Psoas muscle (tissue), 8 donors: ENCODE data around the gene SPSB2. TPM values are rescaled to one million over a fixed set of nuclear protein-coding genes. Genes with fewer than 3 reads are reported as not detected.
"Not testable (repeated sequence)": the region's sequence is repeated elsewhere in the genome, so short reads cannot be mapped to it uniquely, and the experiment has no call there.

Experiments
- ATAC-seq, 4 donors: fragments of 200-7000 bp; cut with Tn5 transposase; one replicate each; pipeline ENCODE4 v1.9.1; 2020; ENCODE audit warnings: moderate library complexity in 3 of 4, mild to moderate bottlenecking in 2 of 4
- DNase-seq, 2 donors: peaks; one replicate each; pipeline ENCODE4 v3.0.0-alpha.2; 2020
- H3K27ac ChIP-seq: fragments of 200-600 bp; one replicate; pipeline ENCODE4 v1.8.0; 2022
- H3K27me3 ChIP-seq, 3 donors: fragments of 200-600 bp in 1 of 3; one replicate each; pipeline versions ENCODE4 v1.6.1 to v1.8.0; 2013 to 2022; ENCODE audit warnings: low read length in 2 of 3, mild to moderate bottlenecking in 2 of 3, moderate library complexity in 1 of 3; ENCODE audit not compliant: insufficient read depth in 3 of 3
- H3K36me3 ChIP-seq, 2 donors: fragments of 200-600 bp in 1 of 2; one replicate each; pipeline versions ENCODE4 v1.6.1 to v1.8.0; 2013 to 2022; ENCODE audit warnings: low read depth in 1 of 2, mild to moderate bottlenecking in 1 of 2, moderate library complexity in 1 of 2; ENCODE audit not compliant: insufficient read depth in 1 of 2
- H3K4me1 ChIP-seq: fragments of 200-600 bp; one replicate; pipeline ENCODE4 v1.8.0; 2022
- H3K4me3 ChIP-seq: fragments of 200-600 bp; one replicate; pipeline ENCODE4 v1.8.0; 2022; ENCODE audit warnings: mild to moderate bottlenecking
- H3K9me3 ChIP-seq: fragments of 200-600 bp; one replicate; pipeline ENCODE4 v1.8.0; 2022
- WGBS, 3 donors: extraction: QIAGEN DNeasy Blood & Tissue Kit; methylation state at CpG; one replicate each; pipeline versions ENCODE4 v1.1.6 to v1.1.7; 2013; 5-methylcytosine and 5-hydroxymethylcytosine counted together
- intact Hi-C, 2 donors: fragments of 100-400 bp; cut with DNase I; formaldehyde crosslinking; loops; one replicate each; pipeline versions ENCODE4 v1.11.0 to v1.14.2; 2022
- polyA plus RNA-seq, 3 donors: library from polyadenylated mRNA; stranded (reverse); fragments of 200-250 nt; gene quantifications; one replicate each; pipeline ENCODE4 v1.2.3, GENCODE V29; 2013
- total RNA-seq, 4 donors: library from RNA; stranded (reverse); fragmentation: NEBNext Ultra II Directional in 2 of 4; extraction: Animal tissue kit (Norgen Biotek cat#: 25700) in 2 of 4; gene quantifications; one replicate each; pipeline versions ENCODE4 v1.2.1 to v1.2.4, GENCODE V29; 2021 to 2023
- TF ChIP-seq, protein P1 (sequence below): fragments of 200-600 bp; IDR thresholded peaks from one replicate; pipeline ENCODE4 v1.8.0; 2022; ENCODE audit warnings: antibody characterized with exemption
- donor health status: healthy with polysubstance abuse.
- donor health status: DM: no; HTN: no; CAD: no; lungs with moderate emphysema.
- donor health status: Bipolar disorder and iron deficiency.
- donor health status: healthy.
- donor health status: DM: yes; HTN: yes; CAD: no.
- donor health status: DM: no; HTN: no; CAD: no.
- donor health status: DM: no; HTN: no; CAD: no.
- donor health status: DM: yes; HTN: yes; CAD: no.

SPSB2 gene
- total and polyA plus RNA-seq, 7 donors, result 2.4 to 10.2 (median 4.3) TPM

GRCh38 chr12:6866163-6866919, 6.8 kb downstream of the SPSB2 start:
- Histone ChIP-seq H3K36me3 (peaks cover 7 to 77% of the 10 kb centered on the region in 2 donors), H3K4me1 (peaks cover 26% of the 10 kb centered on the region), H3K27ac (peak overlapping the region; percentile 97), H3K9me3 (no peaks in the 10 kb centered on the region), H3K27me3 (no peaks in the 10 kb centered on the region), H3K4me3 (peak overlapping the region; percentile 94)
- 71 to 73% (median 72%) methylated on average over 18 to 19 of the region's 19 CpGs for WGBS, 3 donors
- intact Hi-C loops, result loop anchor here in 1 of 2 donors (5.0 to 10.0 kb wide), 2 partner anchors 71 to 248 kb away; no protein-coding TSS in a partner anchor
- ATAC-seq, result no peak
- no peak for DNase-seq
- TF ChIP-seq, protein P1, sequence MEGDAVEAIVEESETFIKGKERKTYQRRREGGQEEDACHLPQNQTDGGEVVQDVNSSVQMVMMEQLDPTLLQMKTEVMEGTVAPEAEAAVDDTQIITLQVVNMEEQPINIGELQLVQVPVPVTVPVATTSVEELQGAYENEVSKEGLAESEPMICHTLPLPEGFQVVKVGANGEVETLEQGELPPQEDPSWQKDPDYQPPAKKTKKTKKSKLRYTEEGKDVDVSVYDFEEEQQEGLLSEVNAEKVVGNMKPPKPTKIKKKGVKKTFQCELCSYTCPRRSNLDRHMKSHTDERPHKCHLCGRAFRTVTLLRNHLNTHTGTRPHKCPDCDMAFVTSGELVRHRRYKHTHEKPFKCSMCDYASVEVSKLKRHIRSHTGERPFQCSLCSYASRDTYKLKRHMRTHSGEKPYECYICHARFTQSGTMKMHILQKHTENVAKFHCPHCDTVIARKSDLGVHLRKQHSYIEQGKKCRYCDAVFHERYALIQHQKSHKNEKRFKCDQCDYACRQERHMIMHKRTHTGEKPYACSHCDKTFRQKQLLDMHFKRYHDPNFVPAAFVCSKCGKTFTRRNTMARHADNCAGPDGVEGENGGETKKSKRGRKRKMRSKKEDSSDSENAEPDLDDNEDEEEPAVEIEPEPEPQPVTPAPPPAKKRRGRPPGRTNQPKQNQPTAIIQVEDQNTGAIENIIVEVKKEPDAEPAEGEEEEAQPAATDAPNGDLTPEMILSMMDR, result no peak

- WGBS, 3 donors, result 90 to 93% (median 91%) methylated on average over 5 of the region's 5 CpGs
- intact Hi-C loops, result loop anchor here in 1 of 2 donors (5.0 to 10.0 kb wide), 2 partner anchors 72 to 249 kb away; no protein-coding TSS in a partner anchor
- H3K27me3 ChIP-seq, ATAC-seq, H3K27ac ChIP-seq, H3K9me3 ChIP-seq, DNase-seq, H3K4me3 ChIP-seq: not testable (repeated sequence)
- Histone ChIP-seq H3K4me1 (peaks cover 21% of the 10 kb centered on the region), H3K36me3 (peaks cover 7 to 77% of the 10 kb centered on the region in 2 donors)
Observed at GRCh38 chr12:6865307-6865706, 7.8 kb downstream of the SPSB2 start.

GRCh38 chr12:6863586-6864321, 9.3 kb downstream of the SPSB2 start:
- peaks cover 8% of the 10 kb centered on the region for H3K4me1 ChIP-seq
- H3K4me3 ChIP-seq, result no peak overlapping the region
- intact Hi-C loops, result loop anchor here in 1 of 2 donors (10.0 kb wide), 1 partner anchor 251 kb away; no protein-coding TSS in a partner anchor
- 92 to 94% (median 94%) methylated on average over 16 of the region's 16 CpGs for WGBS, 3 donors
- ATAC-seq (no peak), DNase-seq (no peak)
- no peaks in the 10 kb centered on the region for H3K27me3 ChIP-seq
- H3K9me3 ChIP-seq, result no peaks in the 10 kb centered on the region
- peaks cover 8 to 77% of the 10 kb centered on the region in 2 donors for H3K36me3 ChIP-seq
- TF ChIP-seq, protein P1, result no peak
- no peak overlapping the region for H3K27ac ChIP-seq

GRCh38 chr12:6863033-6863432, 10.1 kb downstream of the SPSB2 start:
- DNase-seq (no peak), ATAC-seq (no peak)
- no peaks in the 10 kb centered on the region for H3K27me3 ChIP-seq
- no peak overlapping the region for H3K4me3 ChIP-seq
- intact Hi-C loops, result loop anchor here in 1 of 2 donors (10.0 kb wide), 1 partner anchor 252 kb away; no protein-coding TSS in a partner anchor
- H3K4me1 ChIP-seq, result peaks cover 6% of the 10 kb centered on the region
- TF ChIP-seq, protein P1, result no peak
- 92% methylated on average over 11 of the region's 11 CpGs for WGBS, 3 donors
- peaks cover 13 to 84% of the 10 kb centered on the region in 2 donors for H3K36me3 ChIP-seq
- no peaks in the 10 kb centered on the region for H3K9me3 ChIP-seq
- H3K27ac ChIP-seq, result no peak overlapping the region

- H3K36me3 ChIP-seq, result peaks cover 15 to 100% of the 10 kb centered on the region in 2 donors
- WGBS, 3 donors, result 90 to 98% (median 91%) methylated on average over 9 of the region's 9 CpGs
- no peak for ATAC-seq
- no peak overlapping the region for H3K27ac ChIP-seq
- no peaks in the 10 kb centered on the region for H3K27me3 ChIP-seq
- H3K4me3 ChIP-seq, result no peak overlapping the region
- DNase-seq, result no peak
- no peaks in the 10 kb centered on the region for H3K9me3 ChIP-seq
- intact Hi-C loops, result loop anchor here in 1 of 2 donors (10.0 kb wide), 1 partner anchor 253 kb away; no protein-coding TSS in a partner anchor
- no peaks in the 10 kb centered on the region for H3K4me1 ChIP-seq
- TF ChIP-seq, protein P1, result no peak
Observed at GRCh38 chr12:6861391-6861790, 11.7 kb downstream of the SPSB2 start.
